Measurements from ENCODE around the gene PDE7B. TPM values are rescaled to one million over a fixed set of nuclear protein-coding genes. Genes with fewer than 3 reads are reported as not detected.

The PDE7B gene
- total and polyA plus RNA-seq, 9 of the 15 experiments (the other 6 are each of a cell fraction or from before 2014, with no cell fraction given), result 0.01 TPM; not detected in 8

DNA sequence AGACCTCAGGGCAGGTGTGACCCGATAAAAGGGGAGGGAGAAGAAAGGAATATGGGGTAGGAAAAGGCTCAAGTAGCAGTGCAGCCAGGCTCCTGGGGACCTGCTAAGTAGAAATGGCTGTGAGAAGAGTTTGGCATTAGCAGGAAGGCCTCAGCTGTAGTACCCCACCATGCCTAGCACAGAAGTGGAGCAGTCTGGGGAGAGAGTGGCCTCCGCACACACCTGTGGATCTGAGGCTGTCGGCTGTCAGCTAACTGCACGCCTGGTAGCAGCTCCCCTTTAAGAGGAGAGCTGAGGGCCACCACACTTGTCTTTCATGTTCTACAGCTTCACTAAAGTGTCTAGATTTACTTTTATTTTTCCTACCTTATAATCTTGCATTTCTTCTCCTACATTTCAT, 24.6 kb downstream of the PDE7B start (continued):
- TF ChIP-seq, protein P1, sequence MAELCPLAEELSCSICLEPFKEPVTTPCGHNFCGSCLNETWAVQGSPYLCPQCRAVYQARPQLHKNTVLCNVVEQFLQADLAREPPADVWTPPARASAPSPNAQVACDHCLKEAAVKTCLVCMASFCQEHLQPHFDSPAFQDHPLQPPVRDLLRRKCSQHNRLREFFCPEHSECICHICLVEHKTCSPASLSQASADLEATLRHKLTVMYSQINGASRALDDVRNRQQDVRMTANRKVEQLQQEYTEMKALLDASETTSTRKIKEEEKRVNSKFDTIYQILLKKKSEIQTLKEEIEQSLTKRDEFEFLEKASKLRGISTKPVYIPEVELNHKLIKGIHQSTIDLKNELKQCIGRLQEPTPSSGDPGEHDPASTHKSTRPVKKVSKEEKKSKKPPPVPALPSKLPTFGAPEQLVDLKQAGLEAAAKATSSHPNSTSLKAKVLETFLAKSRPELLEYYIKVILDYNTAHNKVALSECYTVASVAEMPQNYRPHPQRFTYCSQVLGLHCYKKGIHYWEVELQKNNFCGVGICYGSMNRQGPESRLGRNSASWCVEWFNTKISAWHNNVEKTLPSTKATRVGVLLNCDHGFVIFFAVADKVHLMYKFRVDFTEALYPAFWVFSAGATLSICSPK (IDR thresholded peaks at IDR 0.05; ENCODE audit: borderline replicate concordance), result no peak
- TF ChIP-seq ZNF398 (CRISPR knock-in tag; IDR thresholded peaks at IDR 0.05), result no peak
- TF ChIP-seq RBM14 (IDR thresholded peaks at IDR 0.05; ENCODE audit: borderline replicate concordance, insufficient read depth, low read depth, low read length), result no peak
- no peak for TF ChIP-seq MIER1 (IDR thresholded peaks at IDR 0.05; ENCODE audit: low read depth)
- TF ChIP-seq ZBTB7A (IDR thresholded peaks at IDR 0.05; ENCODE audit: borderline replicate concordance, control insufficient read depth, low read depth, low read length), result no peak
- TF ChIP-seq ZNF586 (CRISPR knock-in tag; conservative IDR thresholded peaks at IDR 0.05), result no peak
- TF ChIP-seq ZNF740 (CRISPR knock-in tag; IDR thresholded peaks at IDR 0.05), result no peak
- TF ChIP-seq ZNF740 (tag; IDR thresholded peaks at IDR 0.05), result no peak
- TF ChIP-seq MYNN (IDR thresholded peaks at IDR 0.05), result no peak
- TF ChIP-seq MYNN (CRISPR knock-in tag; IDR thresholded peaks at IDR 0.05), result no peak
- TF ChIP-seq CHD7 (IDR thresholded peaks at IDR 0.05; ENCODE audit: low read depth, low read length), result no peak
- TF ChIP-seq ZNF175 (CRISPR knock-in tag; IDR thresholded peaks at IDR 0.05; ENCODE audit: low read depth), result no peak
